Fibroblast of pulmonary artery (primary cell): ENCODE data around the gene MAP4K4.

ENCODE experiments used
- DNase-seq: peaks from one replicate; pipeline ENCODE4 v3.0.0-alpha.2; 2010; ENCODE audit warnings: low read depth
- H3K4me3 ChIP-seq: replicated peaks from 2 replicates; pipeline ENCODE4 v1.5.1; 2011; ENCODE audit warnings: low read depth, mild to moderate bottlenecking, control low read depth, low read length, moderate library complexity
- TF ChIP-seq, protein P1 (sequence below): IDR thresholded peaks from 2 replicates; pipeline ENCODE4 v1.5.1; 2011; ENCODE audit warnings: mild to moderate bottlenecking, control low read depth, low read length, inconsistent platforms; ENCODE audit errors: missing control alignments

MAP4K4 gene

DNA sequence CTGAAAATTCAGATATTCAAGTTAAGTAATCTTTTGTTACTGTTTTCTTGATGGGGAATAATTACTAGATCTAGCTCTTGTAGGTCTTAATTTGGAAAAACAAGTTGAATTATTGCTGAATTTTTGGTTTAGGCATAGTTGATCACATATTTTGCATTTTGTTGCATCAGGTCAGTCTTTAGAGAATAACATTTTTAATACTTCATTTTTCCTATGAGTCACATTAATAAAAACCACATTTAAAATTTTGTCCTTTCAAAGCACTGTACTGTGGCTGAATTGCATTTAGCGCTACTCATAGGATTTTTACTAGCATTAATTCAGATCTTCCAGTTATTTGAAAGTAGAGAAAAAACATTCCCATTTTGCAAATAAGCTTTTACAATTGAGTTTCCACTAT, 23.2 kb downstream of the MAP4K4 start:
- no peak for DNase-seq
- no peak overlapping the region for H3K4me3 ChIP-seq
- TF ChIP-seq, protein P1, sequence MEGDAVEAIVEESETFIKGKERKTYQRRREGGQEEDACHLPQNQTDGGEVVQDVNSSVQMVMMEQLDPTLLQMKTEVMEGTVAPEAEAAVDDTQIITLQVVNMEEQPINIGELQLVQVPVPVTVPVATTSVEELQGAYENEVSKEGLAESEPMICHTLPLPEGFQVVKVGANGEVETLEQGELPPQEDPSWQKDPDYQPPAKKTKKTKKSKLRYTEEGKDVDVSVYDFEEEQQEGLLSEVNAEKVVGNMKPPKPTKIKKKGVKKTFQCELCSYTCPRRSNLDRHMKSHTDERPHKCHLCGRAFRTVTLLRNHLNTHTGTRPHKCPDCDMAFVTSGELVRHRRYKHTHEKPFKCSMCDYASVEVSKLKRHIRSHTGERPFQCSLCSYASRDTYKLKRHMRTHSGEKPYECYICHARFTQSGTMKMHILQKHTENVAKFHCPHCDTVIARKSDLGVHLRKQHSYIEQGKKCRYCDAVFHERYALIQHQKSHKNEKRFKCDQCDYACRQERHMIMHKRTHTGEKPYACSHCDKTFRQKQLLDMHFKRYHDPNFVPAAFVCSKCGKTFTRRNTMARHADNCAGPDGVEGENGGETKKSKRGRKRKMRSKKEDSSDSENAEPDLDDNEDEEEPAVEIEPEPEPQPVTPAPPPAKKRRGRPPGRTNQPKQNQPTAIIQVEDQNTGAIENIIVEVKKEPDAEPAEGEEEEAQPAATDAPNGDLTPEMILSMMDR: no peak

DNA sequence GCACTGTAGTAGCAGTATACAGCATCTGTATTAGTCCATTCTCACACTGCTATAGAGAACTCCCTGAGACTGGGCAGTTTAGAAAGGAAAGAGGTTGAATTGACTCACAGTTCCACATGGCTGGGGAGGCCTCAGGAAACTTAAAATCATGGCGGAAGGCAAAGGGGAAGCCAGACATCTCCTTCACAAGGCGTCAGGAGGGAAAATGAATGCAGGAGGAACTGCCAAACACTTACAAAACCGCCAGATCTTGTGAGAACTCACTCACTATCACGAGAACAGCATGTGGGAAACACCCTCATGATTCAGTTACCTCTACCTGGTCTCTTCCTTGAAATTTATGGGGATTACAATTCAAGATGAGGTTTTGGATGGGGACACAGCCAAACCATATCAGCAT, 25.4 kb downstream of the MAP4K4 start:
- TF ChIP-seq, protein P1: no peak
- DNase-seq: no peak
- H3K4me3 ChIP-seq: no peak overlapping the region

DNA sequence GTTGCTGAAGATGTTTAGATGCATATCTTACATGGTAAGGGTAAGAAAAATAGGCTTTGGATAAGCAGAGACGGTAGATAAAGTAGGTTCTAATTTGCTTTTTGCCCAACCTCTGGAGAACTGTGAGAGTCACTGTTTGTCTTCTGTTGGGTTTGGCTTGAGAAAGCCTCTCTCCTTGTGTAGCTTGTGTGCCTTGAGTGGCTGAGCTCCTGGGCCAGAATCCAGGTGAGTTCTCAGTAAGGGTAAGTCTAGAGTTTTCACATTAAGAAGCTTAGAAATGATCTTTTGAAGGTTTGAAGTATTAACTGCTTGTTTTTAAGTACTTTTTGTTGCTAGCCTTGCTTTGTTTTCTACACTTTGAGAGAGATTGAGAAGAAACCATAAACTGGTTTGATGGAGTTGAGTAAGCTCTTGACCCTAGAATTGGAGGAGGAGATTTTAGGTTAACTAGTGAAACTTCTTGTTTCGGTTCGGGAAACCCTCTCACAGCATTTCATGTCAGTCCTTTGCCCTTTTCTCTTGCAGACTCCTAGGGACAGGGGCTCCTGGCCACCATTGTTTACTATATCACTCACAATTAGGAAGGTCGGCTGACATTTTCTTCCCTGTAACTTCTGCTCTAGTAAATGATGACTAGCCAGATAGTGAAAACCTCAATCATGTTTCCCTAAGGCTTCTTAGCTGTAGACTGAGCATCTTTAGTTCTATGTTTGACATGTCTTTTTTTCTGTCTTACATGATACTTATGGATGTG, 26.0 kb downstream of the MAP4K4 start:
- DNase-seq: no peak
- no peak overlapping the region for H3K4me3 ChIP-seq
- TF ChIP-seq, protein P1: no peak

DNA sequence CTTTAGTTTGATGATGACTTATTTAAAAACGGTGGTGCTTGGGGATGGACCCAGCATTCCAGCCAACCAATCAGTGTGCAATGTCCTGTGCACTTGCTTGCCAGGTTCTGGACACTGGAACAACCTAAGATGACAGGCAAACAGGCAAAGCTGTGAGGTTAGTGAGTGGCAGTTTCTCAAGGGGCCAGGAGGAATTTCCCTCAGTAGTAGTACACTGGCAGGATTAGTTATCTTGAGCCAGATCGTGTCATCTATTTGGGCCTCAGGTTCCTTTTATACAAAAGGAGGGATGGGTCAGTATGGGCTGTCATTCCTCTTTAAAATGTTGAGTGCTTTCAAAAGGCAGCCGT, 26.6 kb downstream of the MAP4K4 start:
- no peak overlapping the region for H3K4me3 ChIP-seq
- no peak for DNase-seq
- TF ChIP-seq, protein P1: no peak

DNA sequence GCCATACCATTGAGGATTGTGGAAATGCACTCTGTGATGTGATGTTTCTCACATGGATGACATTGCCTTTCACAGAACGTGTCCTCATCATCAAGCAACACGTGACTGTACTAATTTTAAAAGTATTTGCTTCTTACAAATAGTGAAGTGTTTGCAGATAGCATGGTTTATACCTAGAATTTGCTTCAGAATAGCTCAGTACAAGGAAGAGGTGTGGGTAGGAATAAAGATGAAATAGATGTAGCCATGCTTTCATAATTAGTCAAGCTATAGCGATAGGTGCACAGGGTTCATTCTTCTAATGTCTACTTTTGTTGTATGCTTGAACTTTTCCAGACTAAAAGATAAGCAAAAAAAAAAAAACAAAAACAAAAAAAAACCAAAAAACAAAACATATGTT, 27.5 kb downstream of the MAP4K4 start:
- DNase-seq: no peak
- no peak overlapping the region for H3K4me3 ChIP-seq
- TF ChIP-seq, protein P1: no peak

DNA sequence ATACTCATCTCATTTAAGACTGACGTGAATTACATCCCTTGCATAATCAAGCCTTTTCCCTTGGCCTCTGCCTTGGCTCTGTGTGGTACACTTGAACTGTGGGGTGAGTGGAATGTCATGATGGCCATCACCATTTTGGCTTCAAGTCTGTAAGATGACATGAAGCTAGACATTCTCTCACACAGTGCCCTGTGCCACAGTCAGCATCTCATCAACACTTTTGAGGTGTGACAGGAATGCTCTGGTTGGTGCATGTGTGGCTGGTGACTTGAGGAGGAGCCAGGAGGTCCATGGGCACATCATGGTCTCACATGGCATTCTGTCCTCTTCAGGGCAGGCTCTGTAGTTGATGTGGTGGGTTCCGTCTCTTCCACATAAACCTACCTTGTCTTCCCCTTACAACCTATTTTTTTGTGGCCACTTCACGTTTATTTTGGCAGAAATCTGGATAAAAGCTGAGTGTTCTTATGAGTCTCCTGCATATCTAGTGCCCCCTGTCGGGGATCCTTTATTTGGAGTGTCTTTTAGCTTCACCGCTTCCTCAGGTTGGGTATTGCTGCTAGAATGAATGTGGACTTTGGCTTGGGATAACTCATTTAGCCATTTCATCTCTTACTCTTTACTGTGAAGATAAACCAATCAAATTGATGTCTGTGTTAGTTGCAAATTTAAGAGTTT, 28.1 kb downstream of the MAP4K4 start:
- no peak overlapping the region for H3K4me3 ChIP-seq
- TF ChIP-seq, protein P1: peak; percentile 31
- peak; percentile 39 for DNase-seq
